Choroid plexus epithelial cell (primary cell): Measurements from ENCODE around the gene NUP37.

Experiments
- DNase-seq: peaks from one replicate; pipeline ENCODE4 v3.0.0-alpha.2; 2010; ENCODE audit warnings: low read depth
- H3K4me3 ChIP-seq: 2 replicates; pipeline ENCODE4 v1.5.1; 2011; ENCODE audit warnings: low read depth, mild to moderate bottlenecking, control low read depth, low read length, moderate library complexity
- CTCF ChIP-seq: conservative IDR thresholded peaks from 2 replicates; pipeline ENCODE4 v1.5.1; 2011; ENCODE audit warnings: low read depth, mild to moderate bottlenecking, control low read depth, inconsistent platforms, low read length, moderate library complexity

Gene NUP37

GRCh38 chr12:102059343-102059742 is 60.6 kb downstream of the NUP37 start:
- H3K4me3 ChIP-seq = no peak overlapping the region
- DNase-seq = peak; percentile 3
- no peak for TF ChIP-seq CTCF

- no peak overlapping the region for H3K4me3 ChIP-seq
- DNase-seq = no peak
- no peak for TF ChIP-seq CTCF
Observed at GRCh38 chr12:102054345-102054744, 65.6 kb downstream of the NUP37 start.

GRCh38 chr12:102053062-102053349 is 66.9 kb downstream of the NUP37 start:
- DNase-seq = no peak
- no peak overlapping the region for H3K4me3 ChIP-seq
- no peak for TF ChIP-seq CTCF

- TF ChIP-seq CTCF = no peak
- no peak for DNase-seq
- no peak overlapping the region for H3K4me3 ChIP-seq
Observed at GRCh38 chr12:102052192-102053061, 67.5 kb downstream of the NUP37 start.

- DNase-seq = no peak
- no peak overlapping the region for H3K4me3 ChIP-seq
- no peak for TF ChIP-seq CTCF
Observed at GRCh38 chr12:102051431-102051965, 68.4 kb downstream of the NUP37 start.

GRCh38 chr12:102050660-102051430 is 69.1 kb downstream of the NUP37 start:
- no peak for DNase-seq
- no peak overlapping the region for H3K4me3 ChIP-seq
- no peak for TF ChIP-seq CTCF
